NCI-H2081 treated with DMSO at 0.1 percent for 48 hours (cell line): Measurements from ENCODE around the gene PDGFD.

Experiments
- DNase-seq: peaks from one replicate; lab custom pipeline; 2025; lab: John Stamatoyannopoulos, UW

The PDGFD gene

DNA sequence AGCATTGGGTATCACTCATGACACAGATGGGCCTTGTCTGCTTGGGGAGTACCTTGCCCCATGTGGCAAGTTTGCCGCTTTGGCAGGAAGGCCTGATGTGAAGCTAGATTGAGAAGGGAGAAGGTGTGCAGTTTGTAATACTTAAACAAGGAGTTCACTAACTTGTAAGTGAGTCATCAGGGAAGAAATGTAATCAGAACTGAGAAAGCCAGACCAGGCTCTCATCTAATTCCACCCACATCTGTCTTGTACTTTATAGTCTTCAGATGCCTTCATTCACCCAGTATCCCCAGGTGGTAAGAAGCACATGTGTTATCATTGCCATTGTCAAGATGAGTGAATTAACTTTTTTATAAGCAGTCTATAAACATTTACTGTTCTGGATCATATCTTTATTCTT lies 243.5 kb downstream of the PDGFD start:
- DNase-seq: no peak

- DNase-seq: no peak
Measured at GRCh38 chr11:103910721-103911120, 253.2 kb downstream of the PDGFD start.

GRCh38 chr11:103907548-103908455 lies 256.1 kb downstream of the PDGFD start:
- no peak for DNase-seq

GRCh38 chr11:103907136-103907535 lies 256.8 kb downstream of the PDGFD start:
- no peak for DNase-seq

DNA sequence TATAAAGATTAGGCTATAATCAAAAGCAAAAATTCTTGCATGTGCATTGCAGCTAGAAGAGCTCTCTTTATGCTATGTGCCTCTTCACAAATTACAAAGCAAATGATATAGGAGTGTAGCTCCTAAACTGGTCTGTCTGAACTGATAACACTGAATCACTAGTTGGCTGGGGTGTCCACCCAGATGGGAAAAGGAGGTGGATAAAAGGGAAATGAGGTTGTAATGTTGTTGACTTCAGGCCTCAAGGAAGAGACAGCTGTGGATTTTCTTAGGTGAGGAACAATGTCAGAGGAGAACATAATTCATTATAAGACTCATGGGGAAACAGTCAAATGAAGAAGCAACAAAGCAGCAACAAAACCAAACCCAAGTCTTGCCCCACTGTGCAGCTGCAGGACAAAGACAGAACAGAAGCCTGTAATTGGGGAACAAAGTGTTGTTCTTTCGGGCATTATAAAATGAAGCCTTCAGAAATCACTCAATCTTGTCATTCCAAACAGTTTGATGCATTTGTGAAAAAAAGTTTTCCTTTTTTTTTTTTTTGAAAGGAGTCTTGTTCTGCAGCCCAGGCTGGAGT lies 257.6 kb downstream of the PDGFD start:
- no peak for DNase-seq

DNA sequence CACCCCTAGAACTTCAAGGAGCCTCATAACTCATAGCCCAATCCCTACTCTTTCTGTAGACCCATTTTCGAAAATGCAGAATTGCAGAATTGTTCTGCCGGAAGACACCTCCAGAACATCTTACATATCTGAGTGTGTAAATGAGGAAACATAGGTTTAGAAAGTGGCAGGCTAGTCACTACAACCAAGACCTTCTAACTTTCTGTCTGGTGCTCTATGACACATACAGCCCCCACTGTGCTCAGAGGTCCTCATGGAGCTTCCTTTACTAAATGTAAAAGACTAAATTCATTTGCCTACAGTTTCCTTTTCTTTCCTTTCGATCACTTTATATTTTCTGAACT lies 259.7 kb downstream of the PDGFD start:
- no peak for DNase-seq

DNA sequence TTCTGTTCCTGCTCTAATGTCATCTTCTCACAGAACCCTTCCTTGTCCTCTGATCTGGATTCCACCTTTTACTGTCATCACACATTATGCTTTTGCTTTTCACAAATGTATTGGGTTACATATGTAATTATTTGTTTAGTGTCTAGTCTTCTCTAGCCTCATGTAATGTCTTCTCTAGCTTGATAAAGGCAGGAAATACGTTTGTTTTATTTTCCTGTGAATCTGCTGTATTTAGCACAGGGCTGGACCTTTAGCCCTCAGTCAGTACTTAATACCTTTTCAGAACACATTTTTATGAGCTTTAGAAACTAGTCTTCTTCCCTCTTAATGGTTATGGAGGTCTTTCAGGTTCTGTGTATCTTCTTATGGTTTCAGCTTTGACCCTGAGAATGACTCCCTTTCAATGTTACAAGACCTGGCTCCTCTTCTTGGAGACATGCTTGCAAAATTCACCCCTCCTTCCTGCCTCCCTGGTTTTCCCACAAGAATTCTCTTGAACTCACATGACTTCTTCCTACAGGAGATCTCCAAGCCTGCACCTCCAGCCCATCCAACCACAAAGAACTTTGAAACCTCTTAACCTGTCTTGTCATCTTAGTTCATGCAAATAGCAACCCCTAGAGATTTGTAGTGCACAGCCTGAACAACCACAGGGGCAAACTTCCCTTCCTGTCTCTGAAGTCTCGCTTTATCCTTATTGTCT lies 260.2 kb downstream of the PDGFD start:
- DNase-seq: no peak

DNA sequence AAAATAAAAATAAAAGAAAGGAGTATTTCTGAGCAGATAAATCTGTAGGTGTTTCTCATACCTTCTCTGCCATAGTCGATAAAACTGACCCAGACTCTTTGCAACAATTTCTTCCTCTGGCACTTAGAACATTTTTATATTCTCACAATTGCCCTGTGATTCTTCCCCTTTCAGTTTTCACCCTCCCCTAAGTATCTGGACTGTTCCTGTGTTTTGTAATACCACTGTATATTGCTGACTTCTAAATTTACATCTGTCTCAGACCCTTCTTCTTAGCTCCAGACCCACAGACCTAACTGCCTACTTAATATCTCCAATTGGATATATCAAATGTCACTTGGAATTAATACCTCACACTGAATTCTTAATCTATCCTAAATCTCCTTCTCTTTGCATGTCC lies 261.0 kb downstream of the PDGFD start:
- DNase-seq: no peak

DNA sequence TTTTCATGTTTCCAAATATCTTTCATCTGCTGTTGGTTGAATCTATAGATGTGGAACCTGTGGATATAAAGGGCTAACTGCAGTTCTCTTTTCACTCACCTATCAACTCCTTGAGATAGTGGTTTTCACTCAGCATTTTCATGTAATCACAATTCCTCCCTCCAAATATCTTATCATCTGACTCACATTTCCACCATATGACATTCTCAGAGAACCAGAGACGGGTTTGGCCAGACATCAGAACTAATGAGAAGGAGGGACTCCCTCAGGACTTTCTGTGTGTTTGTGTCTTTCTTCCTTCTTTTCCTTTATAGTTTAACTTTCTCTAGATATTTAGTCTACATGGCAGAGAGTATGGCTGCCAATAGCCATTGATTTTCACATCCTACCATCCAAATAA lies 262.3 kb downstream of the PDGFD start:
- no peak for DNase-seq

DNA sequence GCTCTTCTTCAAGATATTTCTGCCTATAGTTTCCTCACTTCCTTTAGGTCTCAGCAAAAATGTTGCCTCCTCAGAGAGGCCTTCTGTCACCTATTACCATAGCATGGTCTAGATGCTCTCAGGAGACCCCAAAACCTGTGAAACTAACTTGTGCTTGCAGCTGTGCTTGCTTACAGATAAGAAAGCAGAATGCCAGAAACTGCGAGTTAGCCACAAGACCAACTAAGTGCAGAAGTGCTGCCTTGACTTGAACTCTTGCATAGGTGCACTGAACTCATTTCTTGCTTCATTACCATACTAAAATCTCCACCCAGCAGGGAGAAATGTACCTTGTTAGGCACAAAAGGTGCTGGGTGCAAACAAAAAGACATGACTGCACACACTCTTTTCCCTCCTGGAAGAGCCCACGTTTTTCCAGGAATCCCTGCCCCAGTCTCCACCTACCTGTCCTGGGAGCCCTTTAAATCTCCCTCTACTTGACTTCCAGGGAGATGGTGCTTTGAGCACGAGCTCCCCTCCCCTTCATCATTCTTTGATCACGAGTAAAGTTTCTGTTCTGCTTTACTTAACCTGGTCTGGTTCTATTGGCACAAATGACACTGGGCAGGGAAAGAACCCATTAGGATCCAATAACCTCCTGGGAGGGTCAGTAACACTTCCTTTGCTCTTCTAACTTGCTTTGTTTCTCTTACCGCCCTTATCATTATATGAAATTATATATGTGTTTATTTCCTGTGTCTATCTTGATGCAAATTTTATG lies 265.2 kb downstream of the PDGFD start:
- DNase-seq: no peak

GRCh38 chr11:103898065-103898464 lies 265.9 kb downstream of the PDGFD start:
- DNase-seq: no peak

GRCh38 chr11:103897160-103897936 lies 266.6 kb downstream of the PDGFD start:
- no peak for DNase-seq

- DNase-seq: no peak
Measured at GRCh38 chr11:103895106-103895505, 268.8 kb downstream of the PDGFD start.

DNA sequence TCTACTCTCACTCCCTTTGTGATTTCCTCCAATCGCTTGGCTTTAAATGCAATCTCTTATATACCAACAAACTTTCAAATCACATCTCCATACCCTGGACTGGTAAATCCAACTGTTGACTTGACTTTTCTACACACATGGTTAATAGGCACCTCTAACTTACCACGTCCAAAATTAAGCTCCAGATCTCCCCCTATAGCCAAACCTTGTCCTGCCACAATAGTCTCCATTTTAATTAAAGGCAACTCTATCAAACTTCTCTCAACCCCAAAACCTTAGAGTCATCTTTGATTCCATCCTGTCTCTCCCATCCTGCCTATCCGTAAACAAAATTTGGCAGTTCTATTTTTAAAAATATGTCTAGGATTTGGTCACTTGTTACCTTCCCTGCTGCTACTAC lies 269.3 kb downstream of the PDGFD start:
- no peak for DNase-seq

DNA sequence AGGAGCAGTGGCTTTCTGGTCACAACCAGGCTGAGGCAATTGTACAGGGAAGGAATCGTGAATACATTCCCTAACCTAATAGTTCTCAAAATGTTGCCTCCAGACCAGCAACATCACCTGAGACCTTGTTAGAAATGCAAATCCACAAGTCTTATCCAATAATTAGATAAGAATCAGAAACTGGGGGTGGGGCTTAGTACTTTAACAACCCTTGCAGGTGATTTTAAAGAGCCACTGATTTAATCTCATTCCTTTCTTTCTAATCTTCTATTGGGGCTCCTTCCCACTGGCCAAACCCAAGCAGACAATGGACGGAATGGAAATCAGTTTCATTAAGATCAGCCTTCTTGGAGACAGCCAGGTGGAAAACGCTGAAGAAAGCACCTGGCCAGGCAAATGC lies 269.9 kb downstream of the PDGFD start:
- no peak for DNase-seq

- no peak for DNase-seq
Measured at GRCh38 chr11:103893371-103893770, 270.6 kb downstream of the PDGFD start.

DNA sequence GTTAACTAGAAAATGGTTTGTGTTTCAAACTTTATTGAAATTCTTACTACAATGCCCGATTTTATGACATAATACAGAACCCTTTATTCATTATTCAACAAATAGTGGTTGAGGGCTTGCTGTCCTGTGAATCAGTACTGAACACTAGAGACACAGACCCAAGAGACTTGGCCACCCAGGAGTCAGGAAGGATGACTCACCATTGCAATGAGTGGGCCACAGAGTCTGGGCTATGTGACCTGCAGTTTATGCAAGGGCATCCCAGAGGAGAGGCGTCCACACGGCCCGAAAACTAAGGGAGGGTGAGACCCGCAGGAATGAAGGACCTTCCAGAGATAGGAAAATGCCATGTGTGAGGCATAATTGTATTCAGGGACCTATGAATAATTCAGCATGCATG lies 271.3 kb downstream of the PDGFD start:
- DNase-seq: no peak

DNA sequence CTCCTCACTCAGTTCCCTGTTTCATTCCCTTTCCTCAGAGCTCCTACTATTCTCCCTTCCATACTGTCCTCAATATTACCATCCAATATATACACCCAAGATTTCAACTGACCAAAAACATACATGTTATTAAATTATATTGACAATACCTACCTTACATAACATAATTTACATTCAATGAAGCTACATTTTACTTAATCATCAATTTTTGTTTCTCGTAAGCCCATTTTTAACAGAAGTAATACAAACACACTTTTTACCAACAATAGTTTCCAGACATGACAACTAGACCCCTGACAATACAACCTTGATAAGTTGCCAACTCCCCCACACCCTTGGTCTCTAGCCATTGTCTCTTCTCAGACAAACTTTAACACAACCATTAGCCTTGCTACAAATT lies 273.3 kb downstream of the PDGFD start:
- DNase-seq: no peak

DNA sequence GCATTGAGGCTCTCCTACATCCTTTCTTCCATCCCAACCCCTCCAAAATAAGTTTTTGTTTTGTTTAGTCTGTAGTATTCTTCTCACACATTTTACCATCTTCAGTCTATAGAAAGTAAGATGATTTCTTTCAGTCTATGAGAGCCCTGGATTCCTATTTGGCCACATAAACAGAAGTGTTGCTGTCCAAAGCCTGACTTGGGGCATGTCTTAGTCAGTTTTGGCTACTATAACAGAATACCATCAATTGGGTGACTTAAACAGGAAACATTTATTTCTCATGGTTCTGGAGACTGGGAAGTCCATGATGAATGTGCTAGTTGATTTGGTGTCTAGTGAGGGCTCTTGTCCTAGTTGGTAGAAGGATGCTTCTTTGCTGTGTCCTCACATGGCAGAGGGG lies 274.3 kb downstream of the PDGFD start:
- DNase-seq: no peak

- DNase-seq: no peak
Measured at GRCh38 chr11:103888541-103888951, 275.4 kb downstream of the PDGFD start.

DNA sequence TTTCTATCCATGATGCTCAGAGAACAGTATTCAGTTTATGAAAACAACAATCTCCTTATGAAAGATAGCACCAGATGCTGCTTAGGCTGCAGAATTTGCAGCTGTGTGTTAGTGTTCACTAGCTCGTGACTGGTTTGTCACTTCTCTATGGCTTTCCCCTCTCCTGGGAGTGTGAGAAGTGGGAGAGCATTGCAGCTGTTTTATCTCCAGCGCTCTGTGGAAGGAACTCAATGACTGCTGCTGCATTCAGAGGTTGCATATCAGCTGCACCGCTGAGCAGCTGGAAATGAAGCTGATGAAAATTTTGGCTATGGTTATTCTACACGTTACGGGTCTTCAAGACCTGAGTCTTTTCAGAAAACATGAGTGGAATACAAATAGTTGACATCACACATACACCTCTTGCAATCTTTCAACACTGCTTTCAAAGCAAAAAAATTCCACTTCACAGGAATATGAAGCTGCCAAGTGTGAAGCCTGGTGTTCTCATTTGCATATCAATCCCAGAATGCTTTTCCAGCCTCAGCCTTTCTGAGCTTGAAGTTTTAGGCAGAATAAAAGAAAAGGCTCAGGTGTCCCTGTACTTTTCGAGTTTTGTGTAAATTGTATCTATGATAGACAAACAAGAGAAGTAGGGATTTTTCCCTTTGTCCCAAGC lies 276.8 kb downstream of the PDGFD start:
- DNase-seq: no peak
